Fibroblast of lung (primary cell): ENCODE data around the gene ZNF124.

ENCODE experiments used
- CTCF ChIP-seq, 2 donors: IDR thresholded peaks in 1 of 2; conservative IDR thresholded peaks in 1 of 2; 1 replicate in 1 of 2; 2 replicates in 1 of 2; pipeline ENCODE4 v1.5.1; 2011 to 2012; ENCODE audit warnings: low read length in 2 of 2, control low read depth in 1 of 2, inconsistent platforms in 1 of 2, low read depth in 1 of 2, mild to moderate bottlenecking in 1 of 2
- EZH2 ChIP-seq: IDR thresholded peaks from 2 replicates; pipeline ENCODE4 v1.5.1; 2012; ENCODE audit warnings: low read length, control low read depth, mild to moderate bottlenecking; ENCODE audit errors: missing control alignments

GRCh38 chr1:247175458-247175857 is 3.6 kb upstream of the ZNF124 start:
- TF ChIP-seq EZH2 (no peak), CTCF (conservative IDR thresholded peaks at IDR 0.05 in 1 of 2, IDR thresholded peaks at IDR 0.05 in 1 of 2; ENCODE audit: low read depth in 1 of 2, low read length in 2 of 2) (no peak)
